ENCODE measurements around the gene GPR155.

GPR155 gene

GRCh38 chr2:174529916-174530315, 43.1 kb upstream of the GPR155 start:
- Histone ChIP-seq H3K4me2 (ENCODE audit: insufficient read depth, low read length, poor library complexity, severe bottlenecking) (no peak overlapping the region), H2BK12ac (ENCODE audit: low read length) (no peak overlapping the region), H3K18ac (ENCODE audit: low read length) (no peak overlapping the region), H3K4me1 (ENCODE audit: control insufficient read depth in 2 of 2, insufficient read depth in 1 of 2, low read depth in 1 of 2, low read length in 2 of 2) (no peaks in the 10 kb centered on the region), H4K8ac (ENCODE audit: low read depth, low read length) (no peak overlapping the region), H2BK120ac (ENCODE audit: low read depth, low read length) (no peak overlapping the region), H3K9me3 (replicated peaks in 1 of 2; ENCODE audit: control insufficient read depth in 2 of 2, insufficient read depth in 1 of 2, low read depth in 1 of 2, low read length in 2 of 2) (peaks cover 2% of the 10 kb centered on the region in 2 donors), H2BK5ac (ENCODE audit: low read length) (no peak overlapping the region), H3K4me3 (ENCODE audit: low read length in 2 of 2) (no peak overlapping the region), H3K23ac (ENCODE audit: low read depth, low read length, poor library complexity) (no peak overlapping the region), H3K9ac (ENCODE audit: low read depth, low read length, poor library complexity) (no peak overlapping the region), H3K79me1 (ENCODE audit: low read depth, low read length) (no peaks in the 10 kb centered on the region), H2AFZ (ENCODE audit: low read length) (no peak overlapping the region), H3K4ac (ENCODE audit: low read length) (no peak overlapping the region), H2AK5ac (ENCODE audit: low read depth, low read length) (no peak overlapping the region), H3K14ac (ENCODE audit: low read length) (no peak overlapping the region), H4K91ac (ENCODE audit: low read depth, low read length, poor library complexity) (no peak overlapping the region), H2BK15ac (ENCODE audit: low read length) (no peak overlapping the region), H3K36me3 (replicated peaks in 1 of 2; ENCODE audit: control insufficient read depth in 2 of 2, insufficient read depth in 2 of 2, low read length in 2 of 2) (no peaks in the 10 kb centered on the region), H3K27ac (replicated peaks; ENCODE audit: low read length) (no peak overlapping the region), H3K27me3 (ENCODE audit: control insufficient read depth in 3 of 3, insufficient read depth in 3 of 3, low read depth in 1 of 3, low read length in 3 of 3) (peaks cover 0 to 6% (median 0%) of the 10 kb centered on the region in 3 experiments)
- WGBS, 2 donors (ENCODE audit: extremely low coverage in 2 of 2, insufficient read length in 2 of 2, insufficient replicate concordance in 1 of 2): no CpG with 5 or more reads among the region's 4 CpGs
- DNase-seq (ENCODE audit: low spot score): no peak

GRCh38 chr2:174527959-174528358, 41.1 kb upstream of the GPR155 start:
- Histone ChIP-seq H3K23ac (ENCODE audit: low read depth, low read length, poor library complexity) (no peak overlapping the region), H3K4me3 (ENCODE audit: low read length in 2 of 2) (no peak overlapping the region), H4K8ac (ENCODE audit: low read depth, low read length) (no peak overlapping the region), H3K36me3 (replicated peaks in 1 of 2; ENCODE audit: control insufficient read depth in 2 of 2, insufficient read depth in 2 of 2, low read length in 2 of 2) (no peaks in the 10 kb centered on the region), H3K9ac (ENCODE audit: low read depth, low read length, poor library complexity) (no peak overlapping the region), H3K14ac (ENCODE audit: low read length) (no peak overlapping the region), H3K27me3 (ENCODE audit: control insufficient read depth in 3 of 3, insufficient read depth in 3 of 3, low read depth in 1 of 3, low read length in 3 of 3) (peaks cover 0 to 10% (median 0%) of the 10 kb centered on the region in 3 experiments), H2BK5ac (ENCODE audit: low read length) (no peak overlapping the region), H2BK120ac (ENCODE audit: low read depth, low read length) (no peak overlapping the region), H3K27ac (replicated peaks; ENCODE audit: low read length) (no peak overlapping the region), H2AFZ (ENCODE audit: low read length) (no peak overlapping the region), H2BK12ac (ENCODE audit: low read length) (no peak overlapping the region), H3K79me1 (ENCODE audit: low read depth, low read length) (no peaks in the 10 kb centered on the region), H3K4me1 (ENCODE audit: control insufficient read depth in 2 of 2, insufficient read depth in 1 of 2, low read depth in 1 of 2, low read length in 2 of 2) (no peaks in the 10 kb centered on the region), H3K4ac (ENCODE audit: low read length) (no peak overlapping the region), H2BK15ac (ENCODE audit: low read length) (no peak overlapping the region), H2AK5ac (ENCODE audit: low read depth, low read length) (no peak overlapping the region), H3K18ac (ENCODE audit: low read length) (no peak overlapping the region), H3K9me3 (replicated peaks in 1 of 2; ENCODE audit: control insufficient read depth in 2 of 2, insufficient read depth in 1 of 2, low read depth in 1 of 2, low read length in 2 of 2) (peaks cover 2% of the 10 kb centered on the region in 2 donors), H4K91ac (ENCODE audit: low read depth, low read length, poor library complexity) (no peak overlapping the region), H3K4me2 (ENCODE audit: insufficient read depth, low read length, poor library complexity, severe bottlenecking) (no peak overlapping the region)
- DNase-seq (ENCODE audit: low spot score): no peak
- WGBS, 2 donors (ENCODE audit: extremely low coverage in 2 of 2, insufficient read length in 2 of 2, insufficient replicate concordance in 1 of 2): no CpG with 5 or more reads among the region's 3 CpGs

- Histone ChIP-seq H3K79me1 (ENCODE audit: low read depth, low read length) (no peaks in the 10 kb centered on the region), H3K18ac (ENCODE audit: low read length) (no peak overlapping the region), H3K23ac (ENCODE audit: low read depth, low read length, poor library complexity) (no peak overlapping the region)
Measured at GRCh38 chr2:174527101-174527721, 40.4 kb upstream of the GPR155 start.

DNA sequence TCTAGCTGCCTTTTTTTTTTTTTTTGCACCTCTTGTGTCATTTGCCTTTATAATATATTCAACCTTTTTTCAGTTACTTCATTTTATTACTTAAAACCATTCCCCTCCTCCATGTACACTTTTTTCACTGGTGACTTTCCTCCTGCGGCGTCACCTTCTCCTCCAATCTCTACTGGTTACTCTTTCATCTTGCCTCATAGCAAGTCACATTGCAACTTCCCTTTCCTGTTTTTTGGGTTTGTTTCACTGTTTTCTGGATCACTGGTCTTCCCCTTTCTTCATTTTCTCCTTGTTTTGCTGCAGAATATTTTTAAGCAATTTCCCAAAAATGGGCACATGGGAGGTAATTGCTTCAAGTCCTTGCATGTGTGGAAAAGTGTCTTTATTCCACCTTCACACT, 37.7 kb upstream of the GPR155 start:
- no peak overlapping the region for H2BK15ac ChIP-seq (ENCODE audit: low read length)
- H2BK5ac ChIP-seq (ENCODE audit: low read length): no peak overlapping the region
- DNase-seq (ENCODE audit: low spot score): no peak
- no peak overlapping the region for H3K23ac ChIP-seq (ENCODE audit: low read depth, low read length, poor library complexity)
- H3K4me1 ChIP-seq (ENCODE audit: control insufficient read depth in 2 of 2, insufficient read depth in 1 of 2, low read depth in 1 of 2, low read length in 2 of 2): no peaks in the 10 kb centered on the region
- H4K91ac ChIP-seq (ENCODE audit: low read depth, low read length, poor library complexity): no peak overlapping the region
- H3K9me3 ChIP-seq (replicated peaks in 1 of 2; ENCODE audit: control insufficient read depth in 2 of 2, insufficient read depth in 1 of 2, low read depth in 1 of 2, low read length in 2 of 2): peaks cover 2% of the 10 kb centered on the region in 2 donors
- no peak overlapping the region for H2AK5ac ChIP-seq (ENCODE audit: low read depth, low read length)
- H2BK12ac ChIP-seq (ENCODE audit: low read length): no peak overlapping the region
- H3K18ac ChIP-seq (ENCODE audit: low read length): no peak overlapping the region
- no peak overlapping the region for H3K14ac ChIP-seq (ENCODE audit: low read length)
- H2BK120ac ChIP-seq (ENCODE audit: low read depth, low read length): no peak overlapping the region
- H4K8ac ChIP-seq (ENCODE audit: low read depth, low read length): no peak overlapping the region
- H3K36me3 ChIP-seq (replicated peaks in 1 of 2; ENCODE audit: control insufficient read depth in 2 of 2, insufficient read depth in 2 of 2, low read length in 2 of 2): no peaks in the 10 kb centered on the region
- H3K4ac ChIP-seq (ENCODE audit: low read length): no peak overlapping the region
- no CpG with 5 or more reads among the region's 2 CpGs for WGBS, 2 donors (ENCODE audit: extremely low coverage in 2 of 2, insufficient read length in 2 of 2, insufficient replicate concordance in 1 of 2)
- H3K27ac ChIP-seq (replicated peaks; ENCODE audit: low read length): no peak overlapping the region
- H3K79me1 ChIP-seq (ENCODE audit: low read depth, low read length): no peaks in the 10 kb centered on the region
- no peak overlapping the region for H3K4me3 ChIP-seq (ENCODE audit: low read length in 2 of 2)
- no peak overlapping the region for H2AFZ ChIP-seq (ENCODE audit: low read length)
- peaks cover 0 to 18% (median 2%) of the 10 kb centered on the region in 3 experiments for H3K27me3 ChIP-seq (ENCODE audit: control insufficient read depth in 3 of 3, insufficient read depth in 3 of 3, low read depth in 1 of 3, low read length in 3 of 3)
- H3K9ac ChIP-seq (ENCODE audit: low read depth, low read length, poor library complexity): no peak overlapping the region
- H3K4me2 ChIP-seq (ENCODE audit: insufficient read depth, low read length, poor library complexity, severe bottlenecking): no peak overlapping the region

More at GRCh38 chr2:174527101-174527721, 40.4 kb upstream of the GPR155 start:
- H3K9me3 ChIP-seq (replicated peaks in 1 of 2; ENCODE audit: control insufficient read depth in 2 of 2, insufficient read depth in 1 of 2, low read depth in 1 of 2, low read length in 2 of 2): peaks cover 2% of the 10 kb centered on the region in 2 donors
- H3K27ac ChIP-seq (replicated peaks; ENCODE audit: low read length): no peak overlapping the region
- H3K4me1 ChIP-seq (ENCODE audit: control insufficient read depth in 2 of 2, insufficient read depth in 1 of 2, low read depth in 1 of 2, low read length in 2 of 2): no peaks in the 10 kb centered on the region
- no peaks in the 10 kb centered on the region for H3K36me3 ChIP-seq (replicated peaks in 1 of 2; ENCODE audit: control insufficient read depth in 2 of 2, insufficient read depth in 2 of 2, low read length in 2 of 2)
- H3K9ac ChIP-seq (ENCODE audit: low read depth, low read length, poor library complexity): no peak overlapping the region
- no peak overlapping the region for H2BK12ac ChIP-seq (ENCODE audit: low read length)
- WGBS, 2 donors (ENCODE audit: extremely low coverage in 2 of 2, insufficient read length in 2 of 2, insufficient replicate concordance in 1 of 2): no CpG with 5 or more reads among the region's 3 CpGs
- H4K8ac ChIP-seq (ENCODE audit: low read depth, low read length): no peak overlapping the region
- no peak overlapping the region for H3K4me2 ChIP-seq (ENCODE audit: insufficient read depth, low read length, poor library complexity, severe bottlenecking)
- no peak overlapping the region for H3K14ac ChIP-seq (ENCODE audit: low read length)
- H3K27me3 ChIP-seq (ENCODE audit: control insufficient read depth in 3 of 3, insufficient read depth in 3 of 3, low read depth in 1 of 3, low read length in 3 of 3): peaks cover 0 to 10% (median 0%) of the 10 kb centered on the region in 3 experiments
- no peak for DNase-seq (ENCODE audit: low spot score)
- no peak overlapping the region for H4K91ac ChIP-seq (ENCODE audit: low read depth, low read length, poor library complexity)
- H2BK120ac ChIP-seq (ENCODE audit: low read depth, low read length): no peak overlapping the region
- no peak overlapping the region for H3K4ac ChIP-seq (ENCODE audit: low read length)
- H3K4me3 ChIP-seq (ENCODE audit: low read length in 2 of 2): no peak overlapping the region
- H2AK5ac ChIP-seq (ENCODE audit: low read depth, low read length): no peak overlapping the region
- no peak overlapping the region for H2BK15ac ChIP-seq (ENCODE audit: low read length)
- no peak overlapping the region for H2AFZ ChIP-seq (ENCODE audit: low read length)
- H2BK5ac ChIP-seq (ENCODE audit: low read length): no peak overlapping the region

Measured in neuronal stem cell (in vitro differentiated cells).